ENCODE measurements around the gene TAS2R39.

Gene TAS2R39

GRCh38 chr7:143216686-143217085 lies 33.5 kb downstream of the TAS2R39 start:
- DNase-seq, result no peak

- DNase-seq, result no peak
These were observed 34.6 kb downstream of the TAS2R39 start for GRCh38 chr7:143217806-143218205.

GRCh38 chr7:143221286-143221685 lies 38.1 kb downstream of the TAS2R39 start:
- DNase-seq, result no peak

- DNase-seq, result no peak
These were observed 38.5 kb downstream of the TAS2R39 start, which contains the start of gene TAS2R40 for GRCh38 chr7:143221737-143222136. Gene TAS2R40, plus strand, starts transcription at chr7:143222037. Its CDS starts 42 bp downstream, at chr7:143222079.

GRCh38 chr7:143222782-143223181 lies 39.6 kb downstream of the TAS2R39 start:
- DNase-seq, result no peak

- DNase-seq, result no peak
These were observed 40.6 kb downstream of the TAS2R39 start for GRCh38 chr7:143223784-143224183.

- no peak for DNase-seq
These were observed 41.8 kb downstream of the TAS2R39 start for GRCh38 chr7:143225047-143225446.

GRCh38 chr7:143227806-143228205 lies 44.6 kb downstream of the TAS2R39 start:
- DNase-seq, result no peak

- no peak for DNase-seq
These were observed 46.0 kb downstream of the TAS2R39 start for GRCh38 chr7:143229054-143229790.

- no peak for DNase-seq
These were observed 47.6 kb downstream of the TAS2R39 start for GRCh38 chr7:143230602-143231457.
